T-helper 17 cell (primary cell): ENCODE measurements around the gene TROAP. TPM values are rescaled to one million over a fixed set of nuclear protein-coding genes. Genes with fewer than 3 reads are reported as not detected.
"Not testable (repeated sequence)": the region's sequence is repeated elsewhere in the genome, so short reads cannot be mapped to it uniquely, and the experiment has no call there.

Experiments used
- ATAC-seq: fragments of 150-1000 bp; cut with Tn5 transposase; 2 replicates; pipeline ENCODE4 v1.10.0; 2021; ENCODE audit warnings: mild to moderate bottlenecking, moderate library complexity
- DNase-seq, 3 donors: peaks; one replicate each; pipeline versions ENCODE4 v3.0.0 to v3.0.0-alpha.2; 2020 to 2021
- H3K9me3 ChIP-seq: one replicate; pipeline ENCODE4 v1.7.0; 2013; ENCODE audit warnings: low read length, mild to moderate bottlenecking; ENCODE audit not compliant: control insufficient read depth, poor library complexity, severe bottlenecking
- H3K27ac Mint-ChIP-seq: one replicate; pipeline ENCODE4 v1.8.0; 2022; ENCODE audit warnings: mild to moderate bottlenecking, moderate library complexity, mixed read lengths
- H3K27me3 Mint-ChIP-seq: one replicate; pipeline ENCODE4 v1.8.0; 2022; ENCODE audit warnings: mixed read lengths
- H3K36me3 Mint-ChIP-seq: one replicate; pipeline ENCODE4 v1.8.0; 2022; ENCODE audit warnings: low read depth, mixed read lengths
- H3K4me1 Mint-ChIP-seq: one replicate; pipeline ENCODE4 v1.8.0; 2022; ENCODE audit warnings: mild to moderate bottlenecking, mixed read lengths
- H3K4me3 Mint-ChIP-seq: one replicate; pipeline ENCODE4 v1.8.0; 2022; ENCODE audit warnings: mild to moderate bottlenecking, moderate library complexity, mixed read lengths
- total RNA-seq, 4 donors: library from RNA in 2 of 4; stranded (reverse) in 2 of 4; gene quantifications; one replicate each; pipeline ENCODE4 v1.2.3 and lab custom pipeline; 2022 to 2026

The TROAP gene
- total RNA-seq, 2 donors from 2014 or later = 0.55 TPM; not detected in 1

DNA sequence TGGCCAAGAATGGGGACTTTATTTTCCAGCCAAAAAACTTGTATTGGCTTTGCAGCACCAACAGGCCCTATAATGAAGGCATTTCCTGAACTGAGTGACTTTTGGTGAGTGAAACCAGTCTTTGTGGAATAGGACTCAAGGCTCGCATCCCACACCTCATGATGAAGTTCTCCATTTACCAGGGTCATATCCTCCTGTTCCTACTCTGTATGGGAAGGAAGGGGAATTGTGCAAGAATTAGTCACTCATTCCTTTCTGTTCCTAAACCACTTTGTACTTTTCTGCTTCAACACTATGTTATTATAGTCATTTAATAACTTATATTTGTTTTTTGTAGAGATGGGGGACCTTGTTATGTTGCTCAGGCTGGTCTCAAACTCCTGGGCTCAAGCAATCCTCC lies 41.9 kb downstream of the TROAP start:
- DNase-seq (no peak), ATAC-seq (no peak)
- no peak overlapping the region for H3K4me3 Mint-ChIP-seq
- peak overlapping the region; percentile 94 for H3K27ac Mint-ChIP-seq
- H3K27me3 Mint-ChIP-seq = peaks cover 11% of the 10 kb centered on the region
- peaks cover 14% of the 10 kb centered on the region for H3K4me1 Mint-ChIP-seq
- H3K9me3 ChIP-seq = no peaks in the 10 kb centered on the region
- H3K36me3 Mint-ChIP-seq = peaks cover 2% of the 10 kb centered on the region

DNA sequence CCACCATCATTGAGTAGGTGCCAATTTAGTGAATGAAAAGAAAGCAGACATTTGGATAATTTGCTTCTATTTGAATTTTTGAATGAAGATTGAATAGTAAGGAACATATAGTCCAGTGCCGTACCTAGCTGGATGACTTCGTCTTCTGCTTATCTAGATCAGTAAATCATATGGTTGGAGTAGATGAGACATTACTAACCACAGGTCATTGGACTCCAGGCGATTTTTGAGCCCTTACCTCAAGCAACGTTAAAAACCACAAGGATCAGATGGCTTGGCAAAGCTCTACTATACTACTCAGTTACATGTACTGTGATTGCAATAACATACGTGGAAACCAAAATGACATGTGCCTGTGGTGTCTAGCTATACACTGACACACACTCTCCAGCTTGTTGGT lies 42.5 kb downstream of the TROAP start:
- no peak for DNase-seq
- peaks cover 2% of the 10 kb centered on the region for H3K36me3 Mint-ChIP-seq
- no peak overlapping the region for H3K4me3 Mint-ChIP-seq
- no peak for ATAC-seq
- H3K4me1 Mint-ChIP-seq = peaks cover 14% of the 10 kb centered on the region
- peaks cover 11% of the 10 kb centered on the region for H3K27me3 Mint-ChIP-seq
- peak overlapping the region; percentile 94 for H3K27ac Mint-ChIP-seq
- H3K9me3 ChIP-seq = no peaks in the 10 kb centered on the region

DNA sequence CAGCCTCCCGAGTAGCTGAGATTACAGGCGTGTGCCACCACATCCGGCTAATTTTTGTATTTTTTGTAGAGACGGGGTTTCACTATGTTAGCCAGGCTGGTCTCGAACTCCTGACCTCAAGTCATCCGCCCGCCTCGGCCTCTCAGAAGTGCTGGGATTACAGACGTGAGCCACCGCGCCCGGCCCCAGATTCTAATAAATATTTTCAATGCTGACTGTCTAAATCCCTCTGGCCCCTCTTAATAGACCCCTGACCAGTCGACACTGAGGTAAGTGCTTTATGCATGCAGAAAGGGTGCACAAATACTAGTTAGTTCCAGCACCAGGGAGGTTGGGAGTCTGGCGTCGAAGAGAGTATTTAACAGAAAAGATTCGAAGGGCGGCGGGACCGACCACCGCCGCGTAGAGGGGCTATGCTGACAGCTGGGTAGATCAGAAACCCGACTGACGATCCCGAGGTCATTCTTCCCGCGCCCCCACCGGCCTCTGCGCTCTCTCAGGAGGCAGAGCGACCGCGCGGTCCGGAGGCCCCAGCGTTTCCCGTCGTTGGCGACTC lies 43.1 kb downstream of the TROAP start:
- Mint-ChIP-seq H3K4me3 (peak overlapping the region; percentile 97), H3K27me3 (peaks cover 6% of the 10 kb centered on the region), H3K27ac (peak overlapping the region; percentile 94), H3K36me3 (peaks cover 2% of the 10 kb centered on the region), H3K4me1 (peaks cover 16% of the 10 kb centered on the region)
- DNase-seq = no peak
- ATAC-seq = no peak
- H3K9me3 ChIP-seq = no peaks in the 10 kb centered on the region

DNA sequence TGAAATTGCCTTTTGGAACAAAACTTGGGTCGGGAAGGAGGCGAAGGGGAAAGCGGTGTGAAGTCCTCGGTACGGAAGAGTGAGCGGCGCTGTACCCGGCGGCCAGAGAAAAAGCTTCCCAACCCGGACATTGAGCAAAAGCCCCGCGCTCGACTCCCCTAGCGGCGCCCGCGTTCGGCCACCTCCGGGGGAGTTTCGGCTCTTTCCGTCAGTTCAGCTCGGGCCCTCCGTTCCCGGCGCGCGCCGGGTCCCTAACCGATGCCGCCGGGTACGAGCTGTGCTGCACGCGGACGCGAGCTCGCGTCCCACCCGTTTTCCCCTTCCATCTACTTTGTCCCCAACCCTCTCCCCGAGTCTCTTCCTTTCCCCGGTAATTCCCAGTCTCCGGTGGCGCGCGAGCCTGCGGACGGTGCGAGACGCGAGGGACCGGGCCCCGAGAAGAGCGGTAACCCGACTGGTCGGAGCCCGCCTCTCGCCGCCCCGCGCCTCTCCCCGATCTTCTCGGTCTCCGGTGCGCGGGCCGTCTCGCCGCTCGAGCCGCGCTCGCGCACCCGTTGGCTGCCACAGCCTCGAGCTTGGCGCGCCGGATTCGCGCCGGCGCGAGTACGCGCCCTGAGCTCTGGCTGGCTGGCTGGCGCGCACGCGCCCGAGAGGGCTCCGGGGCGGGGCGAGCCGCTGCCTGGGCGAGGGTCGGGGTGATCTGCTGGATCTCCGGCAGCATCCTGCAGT lies 43.8 kb downstream of the TROAP start:
- H3K4me3 Mint-ChIP-seq = peak overlapping the region; percentile 97

DNA sequence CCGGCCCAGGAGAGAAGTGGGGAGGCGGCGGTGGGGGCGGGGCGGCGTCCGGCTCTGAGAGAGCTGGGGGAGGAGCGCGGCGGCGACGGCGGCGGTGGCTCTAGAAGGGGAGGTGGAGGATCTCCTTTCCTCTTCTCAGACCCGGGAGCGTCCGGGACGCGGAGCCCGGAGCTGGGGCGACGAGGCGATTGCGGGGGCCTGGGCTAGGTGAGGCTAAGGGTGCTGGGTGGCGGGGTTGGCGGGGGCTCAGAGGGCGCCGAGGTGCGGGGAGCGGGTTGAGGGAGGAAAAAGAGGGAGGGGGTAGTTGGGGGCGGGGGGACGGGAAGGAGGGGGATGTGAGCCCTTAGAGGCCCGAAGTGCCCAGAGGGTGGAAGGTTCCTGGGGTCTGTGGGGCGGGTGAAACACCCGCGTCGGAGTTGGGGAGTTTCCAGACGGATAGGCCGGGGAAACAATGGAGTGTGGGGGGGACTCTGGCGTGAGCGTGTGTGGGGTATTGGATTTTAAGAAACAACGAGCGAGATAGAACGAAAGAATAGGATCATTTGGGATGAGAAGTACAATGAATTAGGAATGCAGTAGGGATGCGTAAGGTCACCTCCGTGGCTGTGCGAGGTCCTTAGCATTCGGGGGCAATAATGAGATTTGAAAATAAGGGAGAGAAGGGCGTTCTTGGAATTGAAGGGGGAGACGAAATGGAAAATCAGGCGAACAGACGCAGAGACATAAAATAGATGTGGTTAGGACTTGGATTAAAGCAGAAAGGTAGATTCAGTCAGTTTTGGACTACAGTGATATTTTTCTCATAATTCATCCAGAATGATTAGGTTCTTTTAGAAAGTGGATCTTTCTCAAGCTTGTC lies 44.6 kb downstream of the TROAP start, which contains the start of gene SPATS2:
Gene SPATS2 (plus strand): TSS at position 82 of the 859 bp plus-strand sequence. CDS start 93,551 bp downstream, outside the sequence.
- H3K9me3 ChIP-seq = no peaks in the 10 kb centered on the region
- Mint-ChIP-seq H3K36me3 (no peaks in the 10 kb centered on the region), H3K4me1 (peaks cover 20% of the 10 kb centered on the region), H3K27me3 (no peaks in the 10 kb centered on the region), H3K4me3 (peak within 1 kb of the TSS; percentile 97), H3K27ac (peak within 1 kb of the TSS; percentile 94)
- ATAC-seq (no peak), DNase-seq (peak in 1 of 3 donors; percentile 13)

More for the DNA sequence above, 43.8 kb downstream of the TROAP start:
- no peaks in the 10 kb centered on the region for H3K9me3 ChIP-seq
- H3K27ac Mint-ChIP-seq = peak overlapping the region; percentile 94
- H3K27me3 Mint-ChIP-seq = no peaks in the 10 kb centered on the region
- peaks cover 19% of the 10 kb centered on the region for H3K4me1 Mint-ChIP-seq
- H3K36me3 Mint-ChIP-seq = no peaks in the 10 kb centered on the region
- ATAC-seq (peak; percentile 86), DNase-seq (peak; percentile 76 to 81 (median 76))

DNA sequence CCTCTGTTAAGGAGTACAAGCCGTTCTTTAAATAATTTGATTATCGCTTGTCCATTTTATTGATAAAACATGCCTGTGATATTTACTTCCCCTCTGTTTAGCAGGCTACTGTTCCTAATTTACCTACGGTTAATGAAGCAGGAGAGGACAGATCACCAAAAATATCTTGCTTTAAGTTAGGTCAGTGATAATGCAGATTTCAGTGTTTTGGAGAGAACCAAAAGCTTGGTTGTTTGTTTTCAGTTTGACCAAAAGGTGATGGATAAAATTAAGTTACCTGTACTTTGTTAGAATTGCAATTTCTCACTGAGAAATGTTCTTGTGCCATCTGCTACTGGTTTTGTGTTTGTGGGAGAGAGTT lies 45.2 kb downstream of the TROAP start:
- Mint-ChIP-seq H3K27me3 (no peaks in the 10 kb centered on the region), H3K27ac (peak overlapping the region; percentile 94), H3K36me3 (no peaks in the 10 kb centered on the region), H3K4me1 (peaks cover 22% of the 10 kb centered on the region), H3K4me3 (peak overlapping the region; percentile 97)
- H3K9me3 ChIP-seq = no peaks in the 10 kb centered on the region
- ATAC-seq (no peak), DNase-seq (no peak)

DNA sequence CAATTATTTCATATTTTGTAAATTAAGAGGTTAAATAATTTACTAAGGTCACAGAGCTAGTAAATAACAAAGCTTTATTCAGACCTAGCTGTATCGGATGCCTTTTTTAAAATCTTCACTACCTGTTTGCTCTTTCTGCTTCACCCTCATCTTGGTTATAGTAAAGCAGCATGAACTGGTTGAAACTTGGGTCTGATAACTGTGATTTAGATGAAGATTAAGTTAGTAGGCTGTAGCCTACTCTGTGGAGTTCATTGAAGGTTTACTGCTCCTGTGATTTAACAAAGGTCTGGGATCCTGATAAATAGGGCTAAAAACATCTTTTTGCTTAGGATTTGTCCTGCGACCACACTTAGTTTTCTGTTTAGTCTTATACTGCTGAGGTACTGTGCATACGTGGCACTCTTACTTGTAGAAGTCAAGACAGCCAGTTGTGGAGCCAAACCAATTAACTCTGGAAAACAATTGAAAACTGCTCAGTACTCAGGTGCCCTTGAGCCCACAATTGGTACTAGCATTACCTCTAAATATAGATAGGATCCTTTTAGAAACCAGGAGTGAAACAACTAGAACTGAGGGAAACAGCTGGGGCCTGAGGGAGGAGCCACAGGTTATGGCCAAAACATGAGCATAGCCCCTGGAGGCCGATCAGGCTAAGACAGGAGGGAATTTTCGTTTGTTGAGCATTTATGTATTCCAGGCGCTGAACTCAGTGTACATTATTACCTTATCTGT lies 46.5 kb downstream of the TROAP start:
- DNase-seq (no peak), ATAC-seq (no peak)
- Mint-ChIP-seq H3K4me3 (peak overlapping the region; percentile 19), H3K27me3 (no peaks in the 10 kb centered on the region), H3K27ac (no peak overlapping the region), H3K36me3 (no peaks in the 10 kb centered on the region), H3K4me1 (peaks cover 22% of the 10 kb centered on the region)
- H3K9me3 ChIP-seq = no peaks in the 10 kb centered on the region

DNA sequence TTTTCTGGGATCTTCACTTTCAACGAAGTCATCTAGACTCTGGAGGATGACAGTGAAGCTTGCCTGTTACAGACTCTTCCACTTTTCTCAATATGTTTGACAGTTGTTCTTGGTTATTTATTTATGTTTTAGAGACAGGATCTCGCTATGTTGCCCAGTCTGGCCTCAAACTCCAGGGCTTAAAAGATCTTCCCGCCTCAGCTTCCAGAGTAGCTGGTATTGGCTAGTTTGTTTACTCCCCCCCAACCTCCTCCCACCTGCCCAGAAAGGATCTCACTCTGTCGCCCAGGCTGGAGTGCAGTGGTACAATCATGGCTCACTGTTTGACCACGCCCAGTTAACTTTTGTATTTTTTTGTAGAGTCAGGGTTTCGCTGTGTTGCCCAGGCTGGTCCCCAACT lies 47.5 kb downstream of the TROAP start:
- peaks cover 25% of the 10 kb centered on the region for H3K4me1 Mint-ChIP-seq
- no peak for DNase-seq

DNA sequence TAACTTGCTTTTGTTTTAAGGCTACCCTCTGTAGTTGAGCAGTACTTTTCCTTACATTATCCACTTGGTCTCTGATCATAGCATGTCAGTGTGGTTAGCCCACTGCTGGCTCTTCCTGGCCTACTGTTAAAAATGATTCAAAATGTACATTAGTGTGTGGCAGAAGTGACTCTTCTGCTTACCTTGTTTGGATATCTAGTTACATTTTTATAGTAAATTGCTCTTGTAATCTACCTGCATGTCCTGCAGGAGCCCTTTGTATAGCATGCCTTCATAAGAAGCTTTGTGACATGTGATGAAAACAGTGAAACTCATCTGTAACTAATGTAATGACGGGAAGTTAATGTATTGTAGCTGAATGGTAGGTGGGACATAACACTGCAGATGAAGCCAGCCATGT lies 52.4 kb downstream of the TROAP start:
- H3K9me3 ChIP-seq = no peaks in the 10 kb centered on the region
- ATAC-seq (no peak), DNase-seq (no peak)
- H3K27me3 Mint-ChIP-seq = no peaks in the 10 kb centered on the region
- H3K36me3 Mint-ChIP-seq = no peaks in the 10 kb centered on the region
- H3K27ac Mint-ChIP-seq = no peak overlapping the region
- H3K4me1 Mint-ChIP-seq = peaks cover 13% of the 10 kb centered on the region
- no peak overlapping the region for H3K4me3 Mint-ChIP-seq

More for the DNA sequence above, 47.5 kb downstream of the TROAP start:
- Mint-ChIP-seq H3K27me3 (no peaks in the 10 kb centered on the region), H3K36me3 (no peaks in the 10 kb centered on the region), H3K27ac (no peak overlapping the region), H3K4me3 (no peak overlapping the region)
- ATAC-seq = no peak
- no peaks in the 10 kb centered on the region for H3K9me3 ChIP-seq

DNA sequence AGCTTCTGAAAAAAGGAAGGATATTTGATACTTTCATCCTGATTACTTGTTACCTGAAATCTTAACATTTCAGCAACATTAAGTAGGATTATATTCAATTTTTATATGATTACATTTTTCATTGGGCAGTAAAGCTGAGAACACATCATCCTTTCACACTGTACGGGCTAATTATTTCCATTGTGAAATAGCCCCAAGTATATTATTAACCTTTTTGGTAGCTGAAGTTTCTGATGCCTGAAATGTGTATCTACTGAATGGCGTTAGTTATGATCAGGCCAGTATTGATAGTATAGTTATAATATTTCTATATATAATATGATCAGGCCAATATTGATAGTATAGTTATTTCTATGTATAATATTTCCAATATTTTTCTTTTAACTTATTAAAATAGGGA lies 54.3 kb downstream of the TROAP start:
- H3K27me3 Mint-ChIP-seq = no peaks in the 10 kb centered on the region

DNA sequence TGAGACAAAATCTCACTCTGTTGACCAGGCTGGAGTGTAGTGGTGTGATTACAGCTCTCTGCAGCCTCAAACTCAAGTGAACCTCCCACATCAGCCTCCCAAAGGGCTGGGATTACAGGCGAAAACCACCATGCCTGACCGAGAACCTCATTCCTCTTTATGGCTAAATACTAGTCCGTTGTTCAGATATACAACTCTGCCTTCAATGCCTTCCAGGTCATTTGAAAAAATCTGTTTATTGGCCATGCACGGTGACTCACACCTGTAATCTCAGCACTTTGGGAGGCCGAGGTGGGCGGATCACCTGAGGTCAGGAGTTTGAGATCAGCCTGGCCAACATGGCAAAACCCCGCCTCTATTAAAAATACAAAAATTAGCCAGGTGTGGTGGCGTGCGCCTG lies 57.1 kb downstream of the TROAP start:
- H3K27ac Mint-ChIP-seq, H3K27me3 Mint-ChIP-seq, H3K4me1 Mint-ChIP-seq, ATAC-seq, H3K36me3 Mint-ChIP-seq, DNase-seq, H3K4me3 Mint-ChIP-seq, H3K9me3 ChIP-seq: not testable (repeated sequence)

More for the DNA sequence above, 54.3 kb downstream of the TROAP start:
- Mint-ChIP-seq H3K27ac (no peak overlapping the region), H3K4me3 (no peak overlapping the region), H3K36me3 (no peaks in the 10 kb centered on the region), H3K4me1 (peaks cover 8% of the 10 kb centered on the region)
- ATAC-seq = no peak
- no peaks in the 10 kb centered on the region for H3K9me3 ChIP-seq
- DNase-seq = no peak
